CD4-positive, alpha-beta T cell treated with Interleukin-2 at 100 ng/mL for 4 hours (primary cell): ENCODE results near the gene PAPSS1.

Experiments used
- DNase-seq: peaks from one replicate; pipeline ENCODE4 v3.0.0-alpha.2; 2020; ENCODE audit warnings: low spot score

PAPSS1 gene

DNA sequence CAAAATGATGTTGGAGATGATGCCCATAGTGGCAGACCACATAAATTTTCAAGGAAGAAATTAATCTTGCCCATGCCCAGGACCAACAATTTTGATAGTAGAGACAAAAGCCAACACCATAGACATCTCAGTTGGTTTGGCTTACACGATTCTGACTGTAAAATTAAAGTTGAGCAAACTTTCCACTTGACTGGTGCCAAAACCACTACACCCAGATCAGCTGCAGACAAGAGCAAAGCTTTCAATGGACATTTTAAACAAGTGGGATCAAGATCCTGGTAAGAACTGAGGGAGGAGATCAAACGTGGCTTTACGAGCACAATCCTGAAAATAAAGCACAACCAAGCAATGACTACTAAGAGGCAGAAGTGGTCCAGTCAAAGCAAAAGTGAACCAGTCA, 90.7 kb downstream of the PAPSS1 start:
- no peak for DNase-seq

- no peak for DNase-seq
Observed at GRCh38 chr4:107625391-107625902, 94.6 kb downstream of the PAPSS1 start.

DNA sequence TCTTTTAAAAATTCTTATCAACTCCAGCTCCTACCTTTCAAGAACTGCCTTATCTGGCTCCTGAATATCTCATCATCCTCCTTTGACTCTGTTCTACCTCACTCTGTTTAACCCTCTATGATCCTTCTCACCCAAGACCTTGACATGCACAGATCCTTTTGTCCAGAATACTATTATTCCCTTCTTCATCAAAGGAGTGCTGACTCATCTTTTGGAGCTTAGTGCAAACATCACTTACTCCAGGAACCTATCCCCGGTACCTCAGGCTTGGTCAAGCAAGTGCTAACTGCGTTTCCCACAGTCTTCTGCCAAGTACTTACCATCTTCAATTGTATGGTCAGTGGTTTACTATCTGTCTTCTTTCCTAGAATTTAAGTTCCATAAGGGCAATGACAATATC, 96.0 kb downstream of the PAPSS1 start:
- DNase-seq, result no peak

DNA sequence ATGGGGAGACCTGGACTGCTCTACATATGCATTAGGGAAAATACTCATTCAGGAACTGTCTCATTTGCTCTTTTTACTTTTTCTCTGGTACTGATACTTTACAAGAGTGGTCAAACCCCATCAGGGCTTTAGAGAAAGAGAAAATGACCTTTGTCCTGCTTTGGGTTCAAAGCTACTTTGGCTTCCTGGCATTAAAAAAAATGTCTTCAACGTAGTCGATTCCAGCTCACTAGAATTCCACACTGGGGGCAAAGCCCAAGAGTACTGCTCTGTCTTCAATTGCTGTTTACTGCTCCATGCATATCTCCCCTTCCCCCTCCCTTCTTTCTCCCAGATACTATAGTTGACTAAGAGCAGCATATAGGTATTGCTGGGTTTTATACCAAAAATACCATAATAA, 98.0 kb downstream of the PAPSS1 start:
- DNase-seq, result no peak

DNA sequence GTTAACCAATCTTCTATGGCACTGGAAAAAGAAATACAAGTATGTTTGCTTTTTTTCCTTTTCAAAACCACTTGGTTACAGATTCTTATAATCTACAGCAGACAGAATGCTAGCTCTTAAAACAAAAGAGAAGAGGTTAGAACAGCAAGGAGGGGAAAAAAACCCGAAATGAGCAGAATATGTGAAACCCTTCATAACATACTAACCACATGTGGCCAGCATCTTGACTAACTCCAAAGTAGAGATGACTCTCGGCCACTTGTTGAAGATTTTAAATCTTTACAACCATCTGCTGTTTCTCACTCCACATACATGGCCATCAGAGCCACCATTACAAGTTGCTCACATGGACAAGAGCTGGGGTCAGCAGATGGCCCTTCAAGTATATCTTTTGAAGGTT, 100.3 kb downstream of the PAPSS1 start:
- no peak for DNase-seq

DNA sequence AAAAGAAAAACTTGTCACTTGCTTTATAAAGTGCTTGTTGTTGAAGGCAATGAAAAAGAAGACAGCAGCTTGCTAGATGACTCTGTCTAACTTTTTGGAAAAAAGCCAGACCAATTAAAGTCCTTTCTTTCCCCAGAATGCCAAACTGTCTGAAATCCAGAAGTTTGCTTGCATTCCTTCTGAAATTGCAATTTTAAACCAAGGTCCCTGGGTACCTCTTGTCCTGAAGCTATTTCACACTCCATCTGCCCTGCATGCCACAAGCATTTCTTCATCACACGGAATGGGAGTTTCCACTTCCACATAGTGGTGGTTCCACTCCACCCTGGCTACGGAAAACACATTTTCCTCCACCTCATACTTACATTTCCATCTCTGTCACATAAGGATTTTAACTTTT, 101.0 kb downstream of the PAPSS1 start:
- DNase-seq, result no peak

DNA sequence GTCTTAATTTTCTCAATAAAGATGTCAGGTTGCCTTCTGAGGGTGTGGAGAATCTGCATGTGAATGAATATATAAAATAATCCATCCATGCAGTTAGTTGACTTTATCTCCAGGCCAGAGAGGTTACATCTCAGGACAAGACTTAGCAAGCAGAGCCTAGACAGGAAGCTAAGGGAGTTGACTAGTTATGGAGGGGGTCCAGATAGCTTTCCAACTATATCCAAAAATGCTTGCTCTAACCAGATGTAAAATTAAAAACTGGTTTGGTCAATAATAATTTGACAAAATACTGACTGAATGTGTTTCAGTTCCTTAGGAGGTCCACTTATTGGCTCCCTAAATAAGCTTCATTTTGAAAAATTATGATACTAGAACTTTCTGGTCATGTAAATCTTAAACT, 101.4 kb downstream of the PAPSS1 start:
- DNase-seq, result no peak

- DNase-seq, result no peak
Observed at GRCh38 chr4:107616838-107617389, 103.1 kb downstream of the PAPSS1 start.

- no peak for DNase-seq
Observed at GRCh38 chr4:107615809-107616208, 104.2 kb downstream of the PAPSS1 start.

- DNase-seq, result no peak
Observed at GRCh38 chr4:107603430-107603829, 116.6 kb downstream of the PAPSS1 start.

DNA sequence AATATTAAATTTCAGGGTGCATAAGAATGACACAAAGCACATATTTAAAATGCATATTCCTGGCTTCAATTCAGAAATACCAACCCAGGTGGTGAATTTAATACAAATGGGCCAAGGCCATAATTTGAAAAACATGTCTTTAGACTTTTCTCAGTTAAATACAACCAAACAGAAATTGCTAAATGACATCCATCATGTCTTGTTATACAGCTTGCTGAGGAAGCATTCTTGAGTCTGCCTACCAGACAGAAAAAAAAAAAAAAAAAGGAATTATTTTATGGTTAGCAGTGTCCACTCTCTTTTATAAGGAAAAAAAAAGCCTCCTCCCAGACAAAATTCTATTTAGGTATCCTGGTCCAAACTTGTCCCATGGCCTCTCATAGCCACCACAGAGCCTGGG, 119.1 kb downstream of the PAPSS1 start:
- no peak for DNase-seq

GRCh38 chr4:107600436-107600835, 119.6 kb downstream of the PAPSS1 start:
- DNase-seq, result no peak

DNA sequence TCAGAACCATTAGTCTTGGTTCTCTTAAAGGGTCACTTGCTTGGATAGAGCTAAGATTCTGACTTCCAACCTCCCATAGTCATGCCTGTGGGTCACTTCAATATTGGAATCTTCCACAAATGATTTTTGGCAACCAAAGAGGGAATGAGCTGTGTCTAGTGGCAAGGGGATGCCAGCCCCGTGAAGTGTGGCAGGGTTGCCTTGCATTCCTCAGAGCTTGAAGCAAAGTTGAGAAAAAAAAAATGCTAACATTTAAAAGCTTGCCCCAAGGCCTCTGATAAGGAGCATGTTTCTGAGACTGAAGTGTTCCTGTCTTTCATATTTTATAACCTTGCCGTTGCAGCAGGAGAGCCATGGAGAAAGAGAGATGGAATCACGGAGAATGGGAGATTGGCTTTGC, 120.2 kb downstream of the PAPSS1 start:
- no peak for DNase-seq

DNA sequence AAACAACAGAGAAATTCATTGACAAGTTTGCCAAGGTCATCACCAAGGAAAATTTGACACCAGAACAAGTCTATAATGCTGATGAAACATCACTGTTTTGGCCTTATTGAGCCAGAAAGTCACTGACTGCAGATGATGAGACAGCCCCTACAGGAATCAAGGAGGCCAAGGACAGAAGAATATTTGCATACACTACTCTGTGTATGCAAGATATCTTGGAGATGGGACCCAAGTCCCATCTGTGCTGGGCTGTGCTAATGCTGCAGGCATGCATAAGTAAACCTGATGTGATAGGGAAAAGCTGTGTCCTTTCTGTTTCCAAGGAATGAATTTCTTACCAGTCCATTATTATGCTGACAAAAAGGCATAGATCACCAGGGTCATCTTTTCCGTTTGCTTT, 126.8 kb downstream of the PAPSS1 start:
- DNase-seq, result no peak

- no peak for DNase-seq
Observed at GRCh38 chr4:107592519-107592918, 127.5 kb downstream of the PAPSS1 start.

GRCh38 chr4:107589269-107589668, 130.8 kb downstream of the PAPSS1 start:
- no peak for DNase-seq

GRCh38 chr4:107586371-107586770, 133.7 kb downstream of the PAPSS1 start:
- no peak for DNase-seq

GRCh38 chr4:107579099-107579498, 140.9 kb downstream of the PAPSS1 start:
- DNase-seq, result no peak

DNA sequence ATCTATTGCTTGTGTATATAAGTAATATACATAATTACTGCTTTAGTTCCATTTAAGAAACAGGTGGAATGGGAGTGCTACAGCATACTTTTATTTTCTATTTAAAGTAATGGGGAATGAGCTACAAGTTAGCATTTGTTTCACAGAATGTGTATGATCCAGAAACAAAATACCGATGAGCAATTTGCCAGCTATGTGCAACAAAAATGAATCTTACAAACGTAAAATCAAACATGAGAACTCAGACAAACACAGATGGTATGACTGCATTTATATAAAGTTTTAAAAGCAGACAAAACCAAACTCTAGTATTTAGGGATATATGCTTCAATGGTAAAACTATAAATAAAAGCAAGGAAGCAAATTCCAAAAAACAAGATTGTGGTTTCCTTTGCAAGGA, 141.7 kb downstream of the PAPSS1 start:
- DNase-seq, result no peak

DNA sequence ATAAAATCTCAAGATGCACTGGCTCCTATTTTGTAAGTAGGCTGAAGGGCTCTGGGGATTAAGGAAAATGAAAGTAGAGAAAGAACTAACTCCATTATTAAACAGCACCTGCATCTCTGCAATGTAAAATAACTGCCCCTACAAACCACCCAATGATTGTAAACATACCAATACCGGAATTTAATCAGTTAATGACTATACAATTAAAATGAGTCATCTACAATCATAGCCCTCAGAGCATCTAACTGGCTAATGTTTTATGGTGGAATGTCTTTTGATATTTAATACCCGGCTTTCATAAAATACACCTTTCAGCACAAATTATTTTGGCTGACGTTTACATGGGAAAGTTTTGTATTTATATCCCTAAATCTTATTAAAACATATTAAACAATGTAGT, 142.3 kb downstream of the PAPSS1 start:
- DNase-seq, result no peak

DNA sequence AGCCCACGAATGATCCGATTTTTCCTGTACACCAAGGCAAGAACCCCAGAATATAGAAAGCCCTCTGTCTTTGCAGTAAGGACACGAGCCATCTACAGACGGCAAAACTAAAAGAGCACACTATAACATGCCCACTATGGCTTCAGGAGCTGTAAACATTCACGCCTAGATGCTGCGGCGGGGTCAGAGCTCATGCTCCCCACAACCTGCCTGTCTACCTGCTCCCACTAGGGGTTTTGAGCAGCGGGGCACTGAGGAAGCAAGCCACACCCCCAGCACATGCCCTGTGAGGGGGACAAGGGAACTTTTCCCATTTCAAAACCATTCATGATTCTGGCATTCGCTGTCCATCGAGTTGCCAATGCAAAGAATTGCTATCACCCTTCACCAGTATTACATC, 144.8 kb downstream of the PAPSS1 start:
- DNase-seq, result no peak

DNA sequence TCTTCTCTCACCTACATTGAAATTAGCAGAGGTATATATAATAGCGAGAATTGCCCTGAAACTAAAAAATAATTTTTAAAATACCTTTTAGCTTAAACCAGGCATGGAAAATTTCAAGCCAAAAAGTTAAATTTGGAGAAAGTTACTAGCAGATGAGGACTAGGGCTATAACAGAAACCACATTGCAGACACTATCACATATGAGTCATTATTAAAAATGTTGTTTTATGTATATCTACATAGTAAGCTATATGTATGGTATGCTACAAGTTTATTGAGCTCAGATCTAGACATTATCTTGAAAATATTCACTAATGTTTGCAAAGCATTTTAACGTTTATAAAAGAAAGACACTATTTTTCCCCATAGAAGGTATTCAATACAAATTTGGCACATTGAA, 147.8 kb downstream of the PAPSS1 start:
- DNase-seq, result no peak

DNA sequence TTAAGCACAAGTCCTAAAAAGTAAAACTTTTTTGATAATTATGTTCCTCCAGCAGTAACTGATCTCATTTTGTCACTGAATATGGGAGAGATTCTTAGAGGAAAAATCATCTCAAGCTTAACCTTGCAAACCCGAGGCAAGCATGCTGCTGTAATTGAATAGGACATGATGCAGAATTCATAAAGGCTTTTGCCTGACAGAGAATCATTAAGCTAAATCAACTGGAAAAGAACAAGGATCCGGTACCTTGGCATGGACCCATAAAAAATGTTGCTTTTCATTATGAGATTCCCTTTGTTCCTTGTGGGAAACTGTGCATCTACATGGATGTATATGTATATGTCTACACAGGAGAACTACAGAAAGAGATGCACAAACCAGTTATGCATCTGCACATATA, 149.1 kb downstream of the PAPSS1 start:
- DNase-seq, result no peak

GRCh38 chr4:107564326-107564725, 155.7 kb downstream of the PAPSS1 start:
- DNase-seq, result no peak
